HepG2 (cell line): Measurements from ENCODE around the gene CHTF18. TPM values are rescaled to one million over a fixed set of nuclear protein-coding genes. Genes with fewer than 3 reads are reported as not detected.

Source experiments
- ATF3 ChIP-seq: sonication (generic); formaldehyde crosslinking; IDR thresholded peaks from 2 replicates; pipeline ENCODE4 v1.4.0; 2020; ENCODE audit warnings: missing genetic modification reagents
- CENPX ChIP-seq: sonication (generic); formaldehyde crosslinking; IDR thresholded peaks from 2 replicates; pipeline ENCODE4 v1.9.0; 2021; ENCODE audit warnings: mild to moderate bottlenecking, missing genetic modification reagents, moderate library complexity
- DNMT1 ChIP-seq: sonication (generic); formaldehyde crosslinking; IDR thresholded peaks from 2 replicates; pipeline ENCODE4 v1.5.1; 2020; ENCODE audit warnings: mild to moderate bottlenecking, missing genetic modification reagents
- HNF4A ChIP-seq: sonication (generic); formaldehyde crosslinking; IDR thresholded peaks from 2 replicates; pipeline ENCODE4 v1.4.0; 2020; ENCODE audit warnings: missing genetic modification reagents
- LBX2 ChIP-seq: sonication (generic); formaldehyde crosslinking; IDR thresholded peaks from 2 replicates; pipeline ENCODE4 v1.5.0; 2020; ENCODE audit warnings: missing genetic modification reagents, mild to moderate bottlenecking, borderline replicate concordance
- NCOA2 ChIP-seq: sonication (generic); formaldehyde crosslinking; IDR thresholded peaks from 2 replicates; pipeline ENCODE4 v1.8.0; 2022; ENCODE audit warnings: inconsistent platforms
- RFXANK ChIP-seq: IDR thresholded peaks from 2 replicates; pipeline ENCODE4 v1.6.1; 2016
- SCMH1 ChIP-seq: sonication (generic); formaldehyde crosslinking; IDR thresholded peaks from 2 replicates; pipeline ENCODE4 v1.9.0; 2021; ENCODE audit warnings: missing genetic modification reagents, mild to moderate bottlenecking, borderline replicate concordance
- SMAD1 ChIP-seq: sonication (generic); formaldehyde crosslinking; IDR thresholded peaks from 2 replicates; pipeline ENCODE4 v1.4.0; 2020; ENCODE audit warnings: missing genetic modification reagents, low read depth, mild to moderate bottlenecking, borderline replicate concordance
- SNRNP70 ChIP-seq: fragments of 200-400 bp; formaldehyde crosslinking; IDR thresholded peaks from 2 replicates; pipeline ENCODE4 v1.6.1; 2017; ENCODE audit warnings: mild to moderate bottlenecking, low read depth, low read length, moderate library complexity
- SP1 ChIP-seq, 2 experiments: fragments of 450-650 bp in 1 of 2; sonication (generic) in 1 of 2; formaldehyde crosslinking in 1 of 2; IDR thresholded peaks; 2 replicates each; pipeline versions ENCODE4 v1.4.0 to v1.6.1; 2016 to 2020; ENCODE audit warnings: missing genetic modification reagents in 1 of 2
- TBP ChIP-seq: sonication (generic); formaldehyde crosslinking; IDR thresholded peaks from 2 replicates; pipeline ENCODE4 v1.5.0; 2020; ENCODE audit warnings: missing genetic modification reagents
- TBX3 ChIP-seq: fragments of 450-650 bp; IDR thresholded peaks from 2 replicates; pipeline ENCODE4 v1.6.1; 2017; ENCODE audit warnings: antibody characterized with exemption, mild to moderate bottlenecking, inconsistent platforms, borderline replicate concordance
- TEAD2 ChIP-seq: sonication (generic); formaldehyde crosslinking; IDR thresholded peaks from 2 replicates; pipeline ENCODE4 v1.9.0; 2021; ENCODE audit warnings: missing genetic modification reagents
- ZNF235 ChIP-seq: sonication (generic); formaldehyde crosslinking; IDR thresholded peaks from 2 replicates; pipeline ENCODE4 v1.8.1; 2023; ENCODE audit warnings: mild to moderate bottlenecking, missing genetic modification reagents, borderline replicate concordance
- ZNF282 ChIP-seq: fragments of 450-650 bp; IDR thresholded peaks from 2 replicates; pipeline ENCODE4 v1.6.1; 2018; ENCODE audit not compliant: partially characterized antibody
- ZNF3 ChIP-seq: IDR thresholded peaks from 2 replicates; pipeline ENCODE4 v1.7.0; 2017; ENCODE audit warnings: inconsistent platforms
- ZNF530 ChIP-seq: sonication (generic); formaldehyde crosslinking; IDR thresholded peaks from 2 replicates; pipeline ENCODE4 v1.5.0; 2020; ENCODE audit warnings: low read depth, mild to moderate bottlenecking, missing genetic modification reagents
- ZNF713 ChIP-seq: sonication (generic); formaldehyde crosslinking; IDR thresholded peaks from 2 replicates; pipeline ENCODE4 v1.4.0; 2020; ENCODE audit warnings: mild to moderate bottlenecking, missing genetic modification reagents
- ZNF737 ChIP-seq: sonication (generic); formaldehyde crosslinking; IDR thresholded peaks from 2 replicates; pipeline ENCODE4 v1.5.0; 2020; ENCODE audit warnings: missing genetic modification reagents, mild to moderate bottlenecking, borderline replicate concordance
- ZNF770 ChIP-seq: sonication (generic); formaldehyde crosslinking; IDR thresholded peaks from 2 replicates; pipeline ENCODE4 v1.5.0; 2020; ENCODE audit warnings: mild to moderate bottlenecking, missing genetic modification reagents
- ZSCAN25 ChIP-seq: sonication (generic); formaldehyde crosslinking; IDR thresholded peaks from 2 replicates; pipeline ENCODE4 v1.8.0; 2022; ENCODE audit warnings: mild to moderate bottlenecking, missing genetic modification reagents
- ZSCAN9 ChIP-seq: IDR thresholded peaks from 2 replicates; pipeline ENCODE4 v1.6.1; 2016; ENCODE audit warnings: borderline replicate concordance
- polyA plus RNA-seq, 8 experiments: library from polyadenylated mRNA; depleted of rRNA in 3 of 8; stranded (reverse) in 7 of 8; unstranded in 1 of 8; fragments of >200 nt; fragmentation: Illumina TruSeq in 4 of 8; extraction: Trizol in 4 of 8; gene quantifications; 2 replicates each; pipeline versions ENCODE4 v1.2.1 to v1.2.3, GENCODE V29; 2011 to 2016; ENCODE audit warnings: low read depth in 4 of 8, missing spikeins in 1 of 8, mixed read lengths in 1 of 8; ENCODE audit not compliant: insufficient read depth in 1 of 8
- total RNA-seq, 5 experiments: library from RNA; depleted of rRNA; stranded (reverse); fragments of >200 nt; fragmentation: Illumina TruSeq; extraction: Trizol; gene quantifications; 2 replicates each; pipeline ENCODE4 v1.2.3, GENCODE V29; 2016; ENCODE audit warnings: low read depth in 1 of 5

Gene CHTF18
- total and polyA plus RNA-seq, 2 of the 13 experiments (the other 11 are each of a cell fraction or from before 2014, with no cell fraction given) = 8.6 to 22.9 TPM

GRCh38 chr16:740764-741505 lies 47.5 kb upstream of the CHTF18 start, which contains the start of gene CIAO3 (continued):
- TF ChIP-seq ZNF235 (CRISPR knock-in tag) (no peak; the same call in 1 of the 2 replicates), ATF3 (peak; percentile 88), TEAD2 (no peak), ZNF282 (no peak), NCOA2 (CRISPR knock-in tag) (peak; percentile 36; the same call in 1 of the 2 replicates), DNMT1 (CRISPR knock-in tag) (peak; percentile 46; the same call in 1 of the 2 replicates), SNRNP70 (no peak), SCMH1 (no peak), ZSCAN25 (CRISPR knock-in tag) (peak; percentile 81; the same call in 1 of the 2 replicates), ZNF530 (CRISPR knock-in tag) (no peak), TBX3 (peak; percentile 32; the same call in 1 of the 2 replicates), ZNF770 (CRISPR knock-in tag) (peak; percentile 46; the same call in 1 of the 2 replicates), LBX2 (CRISPR knock-in tag) (no peak), SMAD1 (CRISPR knock-in tag) (0 out of 2 replicates have a peak, but pooled peaks have one; percentile 10), TBP (CRISPR knock-in tag) (no peak), ZNF713 (peak; percentile 33; the same call in 1 of the 2 replicates), HNF4A (no peak), ZNF3 (no peak), RFXANK (CRISPR knock-in tag) (no peak), SP1 (IDR thresholded peaks at IDR 0.05) (no peak), SP1 (CRISPR knock-in tag; IDR thresholded peaks at IDR 0.05) (peak; percentile 76), ZSCAN9 (CRISPR knock-in tag) (no peak; the same call in 1 of the 2 replicates), ZNF737 (CRISPR knock-in tag) (no peak), CENPX (CRISPR knock-in tag) (no peak)
